CMK (cell line): ENCODE data around the gene C3orf22.

Experiments used
- DNase-seq: peaks from one replicate; pipeline ENCODE4 v3.0.0-alpha.2; 2010; ENCODE audit warnings: low read depth

The C3orf22 gene

GRCh38 chr3:126527006-126527405 lies 31.7 kb downstream of the C3orf22 start:
- no peak for DNase-seq

- no peak for DNase-seq
These were observed 32.1 kb downstream of the C3orf22 start for GRCh38 chr3:126526668-126527005.

GRCh38 chr3:126525853-126526667 lies 32.7 kb downstream of the C3orf22 start:
- DNase-seq, result no peak

GRCh38 chr3:126525091-126525852 lies 33.5 kb downstream of the C3orf22 start:
- DNase-seq, result no peak

- no peak for DNase-seq
These were observed 34.2 kb downstream of the C3orf22 start for GRCh38 chr3:126524429-126524988.

- no peak for DNase-seq
These were observed 34.8 kb downstream of the C3orf22 start, which contains the start of gene CHST13 for GRCh38 chr3:126523745-126524428. Gene CHST13, plus strand, starts transcription at chr3:126524155. Its CDS starts 178 bp downstream, at chr3:126524333.

- no peak for DNase-seq
These were observed 36.4 kb downstream of the C3orf22 start for GRCh38 chr3:126522363-126522788.

GRCh38 chr3:126521122-126521891 lies 37.4 kb downstream of the C3orf22 start:
- DNase-seq, result no peak

- no peak for DNase-seq
These were observed 39.0 kb downstream of the C3orf22 start for GRCh38 chr3:126519506-126520455.

GRCh38 chr3:126518779-126519177 lies 40.0 kb downstream of the C3orf22 start:
- no peak for DNase-seq

- DNase-seq, result no peak
These were observed 40.5 kb downstream of the C3orf22 start for GRCh38 chr3:126517986-126518778.

- DNase-seq, result no peak
These were observed 41.3 kb downstream of the C3orf22 start, which contains the start of gene UROC1 for GRCh38 chr3:126517291-126517951. Gene UROC1, minus strand, starts transcription at chr3:126517773. Its CDS starts 54 bp downstream, at chr3:126517719.

GRCh38 chr3:126516936-126517290 lies 41.8 kb downstream of the C3orf22 start:
- DNase-seq, result no peak

GRCh38 chr3:126516152-126516935 lies 42.4 kb downstream of the C3orf22 start:
- no peak for DNase-seq

GRCh38 chr3:126515066-126515706 lies 43.5 kb downstream of the C3orf22 start:
- no peak for DNase-seq

- no peak for DNase-seq
These were observed 44.6 kb downstream of the C3orf22 start for GRCh38 chr3:126514161-126514560.

GRCh38 chr3:126512916-126513650 lies 45.6 kb downstream of the C3orf22 start:
- DNase-seq, result no peak
